ENCODE results near the gene TOGARAM2.

DNA sequence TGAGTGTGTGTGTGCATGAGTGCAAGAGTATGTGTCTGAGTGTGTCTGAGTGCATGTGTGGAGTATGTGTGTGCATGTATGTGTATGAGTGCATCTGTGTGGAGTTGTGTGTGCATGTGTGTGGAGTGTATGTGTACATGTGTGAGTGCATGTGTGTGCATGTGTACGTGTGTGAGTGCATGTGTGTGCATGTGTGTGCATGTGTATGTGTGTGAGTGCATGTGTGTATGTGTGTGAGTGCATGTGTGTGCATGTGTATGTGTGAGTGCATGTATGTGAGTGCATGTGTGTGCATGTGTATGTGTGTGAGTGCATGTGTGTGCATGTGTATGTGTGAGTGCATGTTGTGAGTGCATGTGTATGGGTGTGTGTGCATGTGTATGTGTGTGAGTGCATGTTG, 23.7 kb downstream of the TOGARAM2 start:
- no peak for TF ChIP-seq EP300 (IDR thresholded peaks at IDR 0.05)
- TF ChIP-seq, protein P1, sequence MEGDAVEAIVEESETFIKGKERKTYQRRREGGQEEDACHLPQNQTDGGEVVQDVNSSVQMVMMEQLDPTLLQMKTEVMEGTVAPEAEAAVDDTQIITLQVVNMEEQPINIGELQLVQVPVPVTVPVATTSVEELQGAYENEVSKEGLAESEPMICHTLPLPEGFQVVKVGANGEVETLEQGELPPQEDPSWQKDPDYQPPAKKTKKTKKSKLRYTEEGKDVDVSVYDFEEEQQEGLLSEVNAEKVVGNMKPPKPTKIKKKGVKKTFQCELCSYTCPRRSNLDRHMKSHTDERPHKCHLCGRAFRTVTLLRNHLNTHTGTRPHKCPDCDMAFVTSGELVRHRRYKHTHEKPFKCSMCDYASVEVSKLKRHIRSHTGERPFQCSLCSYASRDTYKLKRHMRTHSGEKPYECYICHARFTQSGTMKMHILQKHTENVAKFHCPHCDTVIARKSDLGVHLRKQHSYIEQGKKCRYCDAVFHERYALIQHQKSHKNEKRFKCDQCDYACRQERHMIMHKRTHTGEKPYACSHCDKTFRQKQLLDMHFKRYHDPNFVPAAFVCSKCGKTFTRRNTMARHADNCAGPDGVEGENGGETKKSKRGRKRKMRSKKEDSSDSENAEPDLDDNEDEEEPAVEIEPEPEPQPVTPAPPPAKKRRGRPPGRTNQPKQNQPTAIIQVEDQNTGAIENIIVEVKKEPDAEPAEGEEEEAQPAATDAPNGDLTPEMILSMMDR (IDR thresholded peaks at IDR 0.05), result no peak
